GM12891 (cell line): ENCODE measurements around the gene GALM.
"Not testable (repeated sequence)": the region's sequence is repeated elsewhere in the genome, so short reads cannot be mapped to it uniquely, and the experiment has no call there.

Experiments
- DNase-seq: peaks from one replicate; pipeline ENCODE4 v3.0.0; 2011; ENCODE audit warnings: low spot score; ENCODE audit not compliant: insufficient read length
- FAIRE-seq: peaks from 2 replicates; lab custom pipeline; 2011; peaks lifted over from hg19 to GRCh38; lab: Jason Lieb, UNC
- PAX5 ChIP-seq: IDR thresholded peaks from 2 replicates; pipeline ENCODE4 v1.6.1; 2011; ENCODE audit warnings: low read length, moderate library complexity, mild to moderate bottlenecking; ENCODE audit not compliant: insufficient read depth, severe bottlenecking
- POLR2A ChIP-seq: IDR thresholded peaks from 2 replicates; pipeline ENCODE4 v1.6.1; 2011; ENCODE audit warnings: low read depth, low read length, control low read depth
- POLR2AphosphoS5 ChIP-seq: IDR thresholded peaks from 2 replicates; pipeline ENCODE4 v1.6.1; 2011; ENCODE audit warnings: low read depth, low read length, control low read depth
- POU2F2 ChIP-seq: IDR thresholded peaks from 2 replicates; pipeline ENCODE4 v1.6.1; 2011; ENCODE audit warnings: low read depth, mild to moderate bottlenecking, control low read depth, low read length, moderate library complexity
- SPI1 ChIP-seq: IDR thresholded peaks from 2 replicates; pipeline ENCODE4 v1.6.1; 2011; ENCODE audit warnings: low read depth, low read length, control low read depth
- TAF1 ChIP-seq: IDR thresholded peaks from 2 replicates; pipeline ENCODE4 v1.6.1; 2011; ENCODE audit warnings: low read depth, low read length, control low read depth

GALM gene

GRCh38 chr2:38632980-38633379 lies 32.9 kb upstream of the GALM start:
- no peak for TF ChIP-seq SPI1
- no peak for TF ChIP-seq POLR2A
- TF ChIP-seq POU2F2: no peak
- no peak for TF ChIP-seq PAX5
- TF ChIP-seq TAF1: no peak
- no peak for TF ChIP-seq POLR2AphosphoS5
- FAIRE-seq: no peak
- DNase-seq: no peak

GRCh38 chr2:38633895-38634294 lies 32.0 kb upstream of the GALM start:
- DNase-seq (no peak), FAIRE-seq (no peak)
- no peak for TF ChIP-seq TAF1
- TF ChIP-seq POLR2AphosphoS5: no peak

GRCh38 chr2:38634684-38635083 lies 31.2 kb upstream of the GALM start:
- TF ChIP-seq SPI1 (peak; percentile 83), POU2F2 (no peak)
- DNase-seq (peak; percentile 48), FAIRE-seq (peak; percentile 92)

GRCh38 chr2:38635139-38635538 lies 30.8 kb upstream of the GALM start:
- TF ChIP-seq POU2F2 (no peak), POLR2AphosphoS5 (no peak), SPI1 (no peak), PAX5 (no peak), TAF1 (no peak), POLR2A (no peak)
- FAIRE-seq (no peak), DNase-seq (no peak)

- DNase-seq: no peak
Observed at GRCh38 chr2:38636069-38636468, 29.8 kb upstream of the GALM start.

GRCh38 chr2:38642373-38643017 lies 23.4 kb upstream of the GALM start:
- FAIRE-seq, DNase-seq: not testable (repeated sequence)

More at GRCh38 chr2:38636069-38636468, 29.8 kb upstream of the GALM start:
- TF ChIP-seq POU2F2 (no peak), SPI1 (no peak), POLR2A (no peak), TAF1 (no peak), POLR2AphosphoS5 (no peak), PAX5 (no peak)
- no peak for FAIRE-seq

- FAIRE-seq: no peak
- TF ChIP-seq TAF1 (no peak), PAX5 (no peak), POLR2AphosphoS5 (no peak), POLR2A (no peak), SPI1 (no peak), POU2F2 (no peak)
Observed at GRCh38 chr2:38643021-38643671, 22.8 kb upstream of the GALM start.

GRCh38 chr2:38643683-38644511 lies 22.0 kb upstream of the GALM start:
- TF ChIP-seq SPI1: peak; percentile 91
- FAIRE-seq: peak; percentile 60
- not testable (repeated sequence) for DNase-seq

More at GRCh38 chr2:38643021-38643671, 22.8 kb upstream of the GALM start:
- no peak for DNase-seq

GRCh38 chr2:38648107-38648761 lies 17.7 kb upstream of the GALM start:
- FAIRE-seq: no peak
- TF ChIP-seq TAF1 (no peak), SPI1 (0 out of 2 replicates have a peak, but pooled peaks have one; percentile 11)
- DNase-seq: no peak

GRCh38 chr2:38649176-38649728 lies 16.7 kb upstream of the GALM start:
- TF ChIP-seq POLR2A: no peak
- TF ChIP-seq TAF1: no peak
- FAIRE-seq (no peak), DNase-seq (no peak)
